Endodermal cell (in vitro differentiated cells): ENCODE measurements around the gene RAB28. TPM values are rescaled to one million over a fixed set of nuclear protein-coding genes. Genes with fewer than 3 reads are reported as not detected.

Experiments used
- DNase-seq: peaks from one replicate; pipeline ENCODE4 v3.0.0-alpha.2; 2017
- H3K27ac ChIP-seq: 2 replicates; pipeline ENCODE4 v1.5.1; 2013; ENCODE audit warnings: mild to moderate bottlenecking, low read depth, low read length, moderate library complexity
- H3K27me3 ChIP-seq: 2 replicates; pipeline ENCODE4 v1.6.1; 2013; ENCODE audit warnings: mild to moderate bottlenecking, low read length, moderate library complexity; ENCODE audit not compliant: insufficient read depth, control insufficient read depth, poor library complexity, severe bottlenecking
- H3K36me3 ChIP-seq: 2 replicates; pipeline ENCODE4 v1.7.0; 2013; ENCODE audit warnings: mild to moderate bottlenecking, low read length, moderate library complexity; ENCODE audit not compliant: control insufficient read depth, insufficient read depth
- H3K4me1 ChIP-seq: one replicate; pipeline ENCODE4 v1.7.0; 2013; ENCODE audit warnings: low read length; ENCODE audit not compliant: control insufficient read depth, insufficient read depth
- H3K4me3 ChIP-seq: 2 replicates; pipeline ENCODE4 v1.5.1; 2013; ENCODE audit warnings: mild to moderate bottlenecking, low read length, moderate library complexity
- H3K9ac ChIP-seq: 2 replicates; pipeline ENCODE4 v1.6.1; 2013; ENCODE audit warnings: mild to moderate bottlenecking, low read length, moderate library complexity; ENCODE audit not compliant: poor library complexity, severe bottlenecking; ENCODE audit errors: extremely low read depth
- H3K9me3 ChIP-seq: 2 replicates; pipeline ENCODE4 v1.6.1; 2013; ENCODE audit warnings: mild to moderate bottlenecking, low read length, moderate library complexity; ENCODE audit not compliant: control insufficient read depth
- H3K27ac Mint-ChIP-seq: 2 replicates; pipeline ENCODE4 v1.8.0; 2020; ENCODE audit warnings: mixed read lengths
- H3K27me3 Mint-ChIP-seq: 2 replicates; pipeline ENCODE4 v1.8.0; 2021; ENCODE audit warnings: mild to moderate bottlenecking, mixed read lengths; ENCODE audit not compliant: insufficient read depth
- H3K36me3 Mint-ChIP-seq: 2 replicates; pipeline ENCODE4 v1.8.0; 2020; ENCODE audit warnings: low read depth, mixed read lengths
- H3K4me1 Mint-ChIP-seq: 2 replicates; pipeline ENCODE4 v1.8.0; 2020; ENCODE audit warnings: mixed read lengths
- H3K4me3 Mint-ChIP-seq: 2 replicates; pipeline ENCODE4 v1.8.0; 2020; ENCODE audit warnings: mild to moderate bottlenecking, moderate library complexity, mixed read lengths
- H3K9me3 Mint-ChIP-seq: 2 replicates; pipeline ENCODE4 v1.8.0; 2020; ENCODE audit warnings: mild to moderate bottlenecking, mixed read lengths
- WGBS, 2 experiments: methylation state at CpG; one replicate each; pipeline versions ENCODE4 v1.1.5 to v1.1.7; 2013; ENCODE audit warnings: missing lambda C conversion rate in 2 of 2, mixed read lengths in 1 of 2; ENCODE audit not compliant: insufficient coverage in 1 of 2, insufficient read length in 1 of 2; 5-methylcytosine and 5-hydroxymethylcytosine counted together
- total RNA-seq, 2 donors: library from RNA; stranded (reverse); fragmentation: NEBNext Ultra II Directional in 1 of 2; extraction: Animal tissue kit (Norgen Biotek cat#: 25700) in 1 of 2; gene quantifications; 2 replicates in 1 of 2; 3 replicates in 1 of 2; pipeline ENCODE4 v1.2.1, GENCODE V29; 2021
- TF ChIP-seq, protein P1 (sequence below): fragments of 200-600 bp; sonication (generic); conservative IDR thresholded peaks from 2 replicates; pipeline ENCODE4 v1.5.0; 2021; ENCODE audit warnings: antibody characterized with exemption, mild to moderate bottlenecking

The RAB28 gene
- total RNA-seq, 2 donors from 2014 or later, result 24.6 to 25.7 TPM

DNA sequence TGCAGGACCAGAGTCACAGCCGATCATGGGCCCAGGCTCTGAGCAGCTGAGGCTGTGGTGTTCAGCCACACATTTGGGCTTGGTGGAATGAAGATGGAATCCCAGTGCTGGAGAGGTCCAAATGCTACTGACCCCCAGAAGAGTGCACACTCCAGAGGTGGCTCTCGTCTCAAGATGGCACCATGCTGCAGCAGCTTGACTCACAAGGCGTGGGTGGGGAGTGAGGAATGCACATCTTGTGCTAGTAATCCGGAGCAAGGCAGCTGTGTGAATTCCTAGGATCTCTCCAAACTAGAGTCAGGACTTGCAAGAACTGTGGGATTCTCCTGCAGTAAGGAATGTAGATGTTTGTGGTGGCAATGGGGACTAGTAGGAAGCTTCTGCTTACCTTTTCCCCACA lies 28.7 kb downstream of the RAB28 start:
- Mint-ChIP-seq H3K9me3 (no peaks in the 10 kb centered on the region), H3K27ac (no peak overlapping the region), H3K36me3 (peaks cover 30% of the 10 kb centered on the region), H3K27me3 (no peaks in the 10 kb centered on the region), H3K4me1 (no peaks in the 10 kb centered on the region), H3K4me3 (no peak overlapping the region)
- peaks cover 29% of the 10 kb centered on the region for H3K36me3 ChIP-seq
- H3K4me1 ChIP-seq, result no peaks in the 10 kb centered on the region
- H3K27me3 ChIP-seq, result no peaks in the 10 kb centered on the region
- TF ChIP-seq, protein P1, sequence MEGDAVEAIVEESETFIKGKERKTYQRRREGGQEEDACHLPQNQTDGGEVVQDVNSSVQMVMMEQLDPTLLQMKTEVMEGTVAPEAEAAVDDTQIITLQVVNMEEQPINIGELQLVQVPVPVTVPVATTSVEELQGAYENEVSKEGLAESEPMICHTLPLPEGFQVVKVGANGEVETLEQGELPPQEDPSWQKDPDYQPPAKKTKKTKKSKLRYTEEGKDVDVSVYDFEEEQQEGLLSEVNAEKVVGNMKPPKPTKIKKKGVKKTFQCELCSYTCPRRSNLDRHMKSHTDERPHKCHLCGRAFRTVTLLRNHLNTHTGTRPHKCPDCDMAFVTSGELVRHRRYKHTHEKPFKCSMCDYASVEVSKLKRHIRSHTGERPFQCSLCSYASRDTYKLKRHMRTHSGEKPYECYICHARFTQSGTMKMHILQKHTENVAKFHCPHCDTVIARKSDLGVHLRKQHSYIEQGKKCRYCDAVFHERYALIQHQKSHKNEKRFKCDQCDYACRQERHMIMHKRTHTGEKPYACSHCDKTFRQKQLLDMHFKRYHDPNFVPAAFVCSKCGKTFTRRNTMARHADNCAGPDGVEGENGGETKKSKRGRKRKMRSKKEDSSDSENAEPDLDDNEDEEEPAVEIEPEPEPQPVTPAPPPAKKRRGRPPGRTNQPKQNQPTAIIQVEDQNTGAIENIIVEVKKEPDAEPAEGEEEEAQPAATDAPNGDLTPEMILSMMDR, result no peak
- no peaks in the 10 kb centered on the region for H3K9me3 ChIP-seq
- WGBS, 2 experiments, result 92 to 95% methylated on average over 3 to 4 of the region's 4 CpGs
- no peak overlapping the region for H3K27ac ChIP-seq
- DNase-seq, result no peak
- H3K9ac ChIP-seq, result no peak overlapping the region
- no peak overlapping the region for H3K4me3 ChIP-seq

DNA sequence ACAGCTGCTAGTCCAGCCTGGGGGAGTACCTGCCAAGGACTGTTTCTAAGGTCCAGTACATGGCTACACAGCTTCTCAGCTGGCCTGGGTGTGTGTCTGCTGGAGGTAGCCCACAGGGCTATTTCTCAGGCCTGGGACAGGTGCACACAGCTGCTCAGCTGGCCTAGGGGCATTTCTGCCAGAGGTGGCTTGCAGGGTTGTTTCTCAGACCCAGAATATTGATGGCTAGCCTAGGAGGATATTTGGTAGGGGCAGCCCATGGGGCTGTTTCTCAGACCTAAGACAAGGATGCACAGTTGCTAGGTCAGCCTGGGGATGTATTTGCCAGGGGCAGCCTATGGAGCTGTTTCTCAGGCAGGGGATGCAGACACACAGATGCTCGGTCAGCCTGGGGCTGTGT lies 29.4 kb downstream of the RAB28 start:
- no peak for DNase-seq
- Histone ChIP-seq H3K9ac (no peak overlapping the region), H3K27me3 (no peaks in the 10 kb centered on the region), H3K27ac (no peak overlapping the region), H3K36me3 (peaks cover 29% of the 10 kb centered on the region), H3K4me3 (no peak overlapping the region), H3K9me3 (no peaks in the 10 kb centered on the region), H3K4me1 (no peaks in the 10 kb centered on the region)
- H3K4me3 Mint-ChIP-seq, result no peak overlapping the region
- TF ChIP-seq, protein P1, result no peak
- 86 to 100% methylated on average over 1 of the region's 1 CpG for WGBS, 2 experiments
- no peaks in the 10 kb centered on the region for H3K9me3 Mint-ChIP-seq
- no peaks in the 10 kb centered on the region for H3K27me3 Mint-ChIP-seq
- H3K36me3 Mint-ChIP-seq, result peaks cover 29% of the 10 kb centered on the region
- H3K4me1 Mint-ChIP-seq, result no peaks in the 10 kb centered on the region
- H3K27ac Mint-ChIP-seq, result no peak overlapping the region

DNA sequence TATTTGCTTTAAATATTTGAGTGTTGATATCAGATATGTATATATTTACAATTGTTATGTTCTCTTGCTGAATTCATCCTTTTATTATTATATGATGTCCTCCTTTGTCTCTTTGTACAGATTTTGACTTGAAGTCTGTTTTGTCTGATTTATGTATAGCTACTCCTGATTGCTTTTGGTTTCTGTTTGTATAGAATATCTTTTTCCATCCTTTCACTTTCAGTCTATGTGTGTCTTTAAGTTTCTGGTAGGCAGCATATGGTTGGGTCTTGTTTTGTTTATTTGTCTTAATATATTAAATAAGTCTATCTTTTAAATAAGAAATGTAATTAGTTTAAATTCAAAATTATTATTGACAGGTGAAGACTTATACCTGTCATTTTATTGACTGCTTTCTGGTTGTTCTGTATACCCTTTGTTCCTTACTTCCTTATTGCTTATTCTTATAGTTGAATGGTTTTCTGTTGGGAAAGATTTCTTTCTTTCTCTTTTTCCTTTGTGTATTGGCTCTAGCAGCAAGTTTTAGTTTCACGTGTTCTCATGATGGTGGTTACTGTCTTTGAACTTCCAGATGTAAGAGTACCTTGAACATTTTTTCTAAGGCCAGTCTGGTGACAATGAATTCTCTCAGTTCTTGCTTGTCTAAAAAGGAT lies 31.1 kb downstream of the RAB28 start:
- Histone ChIP-seq H3K27ac (no peak overlapping the region), H3K4me3 (no peak overlapping the region), H3K9me3 (no peaks in the 10 kb centered on the region), H3K4me1 (no peaks in the 10 kb centered on the region), H3K9ac (no peak overlapping the region), H3K36me3 (peaks cover 20% of the 10 kb centered on the region), H3K27me3 (no peaks in the 10 kb centered on the region)
- peaks cover 20% of the 10 kb centered on the region for H3K36me3 Mint-ChIP-seq
- H3K4me1 Mint-ChIP-seq, result peaks cover 2% of the 10 kb centered on the region
- no peak overlapping the region for H3K27ac Mint-ChIP-seq
- H3K9me3 Mint-ChIP-seq, result no peaks in the 10 kb centered on the region
- H3K4me3 Mint-ChIP-seq, result no peak overlapping the region
- H3K27me3 Mint-ChIP-seq, result no peaks in the 10 kb centered on the region
- WGBS, 2 experiments, result 100% methylated on average over 1 of the region's 1 CpG; no CpG with 5 or more reads in 1 of the 2 experiments
- DNase-seq, result no peak
- TF ChIP-seq, protein P1, result no peak
